ENCODE measurements around the gene RNF180.
"Not testable (repeated sequence)": the region's sequence is repeated elsewhere in the genome, so short reads cannot be mapped to it uniquely, and the experiment has no call there.

RNF180 gene

GRCh38 chr5:64269164-64269563 lies 103.5 kb downstream of the RNF180 start:
- no peak for DNase-seq (ENCODE audit: low read depth, low spot score)
- no peak overlapping the region for H3K4me3 ChIP-seq (ENCODE audit: low read depth, low read length)
- CTCF ChIA-PET: no interaction called here
- POLR2A ChIA-PET: no interaction called here
- no peak for TF ChIP-seq CTCF (IDR thresholded peaks at IDR 0.05; ENCODE audit: insufficient read depth, low read length, missing control alignments)

GRCh38 chr5:64273276-64273675 lies 107.6 kb downstream of the RNF180 start:
- no peak for DNase-seq (ENCODE audit: low read depth, low spot score)
- no peak for TF ChIP-seq CTCF (IDR thresholded peaks at IDR 0.05; ENCODE audit: insufficient read depth, low read length, missing control alignments)
- POLR2A ChIA-PET: no interaction called here
- CTCF ChIA-PET: no interaction called here
- no peak overlapping the region for H3K4me3 ChIP-seq (ENCODE audit: low read depth, low read length)

- DNase-seq (ENCODE audit: low read depth, low spot score): no peak
- no peak for TF ChIP-seq CTCF (IDR thresholded peaks at IDR 0.05; ENCODE audit: insufficient read depth, low read length, missing control alignments)
- ChIA-PET POLR2A (no interaction called here), CTCF (no interaction called here)
- H3K4me3 ChIP-seq (ENCODE audit: low read depth, low read length): no peak overlapping the region
Observed at GRCh38 chr5:64285188-64286130, 119.8 kb downstream of the RNF180 start.

- POLR2A ChIA-PET: no interaction called here
- no peak for TF ChIP-seq CTCF (IDR thresholded peaks at IDR 0.05; ENCODE audit: insufficient read depth, low read length, missing control alignments)
- CTCF ChIA-PET: no interaction called here
- no peak for DNase-seq (ENCODE audit: low read depth, low spot score)
- no peak overlapping the region for H3K4me3 ChIP-seq (ENCODE audit: low read depth, low read length)
Observed at GRCh38 chr5:64286381-64286780, 120.7 kb downstream of the RNF180 start.

GRCh38 chr5:64288496-64288895 lies 122.9 kb downstream of the RNF180 start:
- CTCF ChIA-PET; DNase-seq (ENCODE audit: low read depth, low spot score); POLR2A ChIA-PET; H3K4me3 ChIP-seq (ENCODE audit: low read depth, low read length): not testable (repeated sequence)

- no peak overlapping the region for H3K4me3 ChIP-seq (ENCODE audit: low read depth, low read length)
- ChIA-PET POLR2A (no interaction called here), CTCF (no interaction called here)
- no peak for DNase-seq (ENCODE audit: low read depth, low spot score)
- no peak for TF ChIP-seq CTCF (IDR thresholded peaks at IDR 0.05; ENCODE audit: insufficient read depth, low read length, missing control alignments)
Observed at GRCh38 chr5:64292611-64293215, 127.1 kb downstream of the RNF180 start.
